Measurements from ENCODE around the gene KCTD3. TPM values are rescaled to one million over a fixed set of nuclear protein-coding genes. Genes with fewer than 3 reads are reported as not detected.

The KCTD3 gene
- total and polyA plus RNA-seq, 10 of the 15 experiments (the other 5 are each of a cell fraction or from before 2014, with no cell fraction given): 3.6 to 19.8 (median 10.7) TPM

- TF ChIP-seq RELB (IDR thresholded peaks at IDR 0.05; ENCODE audit: low read depth) (no peak), POLR2AphosphoS5 (IDR thresholded peaks at IDR 0.05; ENCODE audit: low read length) (no peak), FOXK2 (IDR thresholded peaks at IDR 0.05) (no peak)
Observed at GRCh38 chr1:215544566-215544965, 22.5 kb upstream of the KCTD3 start (continued).

GRCh38 chr1:215545096-215545495 lies 22.0 kb upstream of the KCTD3 start:
- no peak for ATAC-seq
- FAIRE-seq: no peak
- ChIA-PET POLR2A (no interaction called here), SMC1A (ENCODE audit: uncharacterized antibody, unreplicated experiment) (no interaction called here), RAD21 (ENCODE audit: unreplicated experiment) (interaction anchor here (0.9 kb wide), 1 partner anchor 397 kb away, joined by 3 read pairs; no protein-coding TSS in a partner anchor), CTCF (no interaction called here)
- BruUV-seq (replicated peaks): no TSS peak
- intact Hi-C loops (cut with micrococcal nuclease; ENCODE audit: unreplicated experiment) (no loop called here), in situ Hi-C loops (cut with MboI) (no loop called here)
- Histone ChIP-seq H3K4me2 (ENCODE audit: control insufficient read depth, insufficient read depth) (no peak overlapping the region), H4K20me1 (ENCODE audit: control insufficient read depth, insufficient read depth) (no peaks in the 10 kb centered on the region), H3K4me1 (ENCODE audit: control insufficient read depth, insufficient read depth, low read length) (peaks cover 4% of the 10 kb centered on the region; the same call in 1 of the 2 replicates), H2AFZ (ENCODE audit: control insufficient read depth, low read depth, low read length) (no peak overlapping the region), H3K27me3 (replicated peaks in 1 of 2; ENCODE audit: control insufficient read depth in 2 of 2, insufficient read depth in 2 of 2, low read length in 1 of 2) (no peaks in the 10 kb centered on the region), H3K36me3 (ENCODE audit: control insufficient read depth in 2 of 2, insufficient read depth in 2 of 2, low read length in 1 of 2) (no peaks in the 10 kb centered on the region), H3K27ac (ENCODE audit: control insufficient read depth, insufficient read depth) (no peak overlapping the region), H3K4me3 (no peak overlapping the region), H3K9ac (ENCODE audit: control insufficient read depth, insufficient read depth, low read length) (no peak overlapping the region), H3K79me2 (ENCODE audit: control insufficient read depth, insufficient read depth, low read length) (no peaks in the 10 kb centered on the region), H3K9me3 (replicated peaks; ENCODE audit: control insufficient read depth, insufficient read depth, low read length) (no peaks in the 10 kb centered on the region; the same call in 2 of the 3 replicates)
- DNase-seq (ENCODE audit: low read depth, low spot score): no peak
- TF ChIP-seq, protein P1, sequence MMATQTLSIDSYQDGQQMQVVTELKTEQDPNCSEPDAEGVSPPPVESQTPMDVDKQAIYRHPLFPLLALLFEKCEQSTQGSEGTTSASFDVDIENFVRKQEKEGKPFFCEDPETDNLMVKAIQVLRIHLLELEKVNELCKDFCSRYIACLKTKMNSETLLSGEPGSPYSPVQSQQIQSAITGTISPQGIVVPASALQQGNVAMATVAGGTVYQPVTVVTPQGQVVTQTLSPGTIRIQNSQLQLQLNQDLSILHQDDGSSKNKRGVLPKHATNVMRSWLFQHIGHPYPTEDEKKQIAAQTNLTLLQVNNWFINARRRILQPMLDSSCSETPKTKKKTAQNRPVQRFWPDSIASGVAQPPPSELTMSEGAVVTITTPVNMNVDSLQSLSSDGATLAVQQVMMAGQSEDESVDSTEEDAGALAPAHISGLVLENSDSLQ (IDR thresholded peaks at IDR 0.05): no peak
- TF ChIP-seq RCOR1 (conservative IDR thresholded peaks at IDR 0.05; ENCODE audit: low read depth, low read length) (no peak), TBL1XR1 (IDR thresholded peaks at IDR 0.05; ENCODE audit: low read depth, low read length) (no peak), MEF2B (IDR thresholded peaks at IDR 0.05; ENCODE audit: partially characterized antibody, poor library complexity, severe bottlenecking) (no peak), ASH2L (IDR thresholded peaks at IDR 0.05; ENCODE audit: borderline replicate concordance, low read depth) (no peak), ZNF687 (IDR thresholded peaks at IDR 0.05) (no peak), JUND (IDR thresholded peaks at IDR 0.05; ENCODE audit: low read depth, low read length) (no peak), HCFC1 (IDR thresholded peaks at IDR 0.05; ENCODE audit: low read length) (no peak), NR2C1 (IDR thresholded peaks at IDR 0.05) (no peak), ZBTB33 (IDR thresholded peaks at IDR 0.05) (no peak), GATAD2B (conservative IDR thresholded peaks at IDR 0.05; ENCODE audit: low read depth) (no peak), TAF1 (IDR thresholded peaks at IDR 0.05; ENCODE audit: borderline replicate concordance, low read depth, low read length) (no peak), BHLHE40 (IDR thresholded peaks at IDR 0.05; ENCODE audit: borderline replicate concordance in 1 of 2, low read depth in 2 of 2, low read length in 1 of 2) (no peak)
